Globus pallidus (tissue), 1 donor: ENCODE measurements around the gene DHX8.
"Not testable (repeated sequence)": the region's sequence is repeated elsewhere in the genome, so short reads cannot be mapped to it uniquely, and the experiment has no call there.

ENCODE experiments used
- DNase-seq: peaks from one replicate; pipeline ENCODE4 v3.0.0-alpha.2; 2015; ENCODE audit warnings: low spot score

Gene DHX8

GRCh38 chr17:43461185-43461584 is 22.6 kb upstream of the DHX8 start:
- no peak for DNase-seq

- DNase-seq = not testable (repeated sequence)
These were observed 21.2 kb upstream of the DHX8 start for GRCh38 chr17:43462569-43462968.

- no peak for DNase-seq
These were observed 20.5 kb upstream of the DHX8 start for GRCh38 chr17:43463241-43463640.

GRCh38 chr17:43464046-43464445 is 19.7 kb upstream of the DHX8 start:
- DNase-seq = no peak

- DNase-seq = no peak
These were observed 18.7 kb upstream of the DHX8 start for GRCh38 chr17:43465049-43465448.

GRCh38 chr17:43467981-43468581 is 15.7 kb upstream of the DHX8 start:
- DNase-seq = no peak

- DNase-seq = no peak
These were observed 15.1 kb upstream of the DHX8 start for GRCh38 chr17:43468691-43469139.

GRCh38 chr17:43469145-43469544 is 14.6 kb upstream of the DHX8 start:
- no peak for DNase-seq

- no peak for DNase-seq
These were observed 12.1 kb upstream of the DHX8 start for GRCh38 chr17:43471585-43472160.

GRCh38 chr17:43475494-43476089 is 8.2 kb upstream of the DHX8 start:
- DNase-seq = no peak

GRCh38 chr17:43476306-43476705 is 7.5 kb upstream of the DHX8 start:
- DNase-seq = not testable (repeated sequence)

GRCh38 chr17:43477832-43478634 is 5.7 kb upstream of the DHX8 start:
- no peak for DNase-seq

GRCh38 chr17:43479948-43480347 is 3.8 kb upstream of the DHX8 start:
- DNase-seq = no peak

- DNase-seq = no peak
These were observed 1.4 kb upstream of the DHX8 start for GRCh38 chr17:43482103-43483012.

- no peak for DNase-seq
These were observed 6.8 kb downstream of the DHX8 start for GRCh38 chr17:43490621-43491020.

- DNase-seq = not testable (repeated sequence)
These were observed 25.7 kb downstream of the DHX8 start for GRCh38 chr17:43509440-43509839.

- not testable (repeated sequence) for DNase-seq
These were observed 27.4 kb downstream of the DHX8 start for GRCh38 chr17:43511199-43511598.

GRCh38 chr17:43515656-43516055 is 31.9 kb downstream of the DHX8 start:
- DNase-seq = peak; percentile 31

- DNase-seq = no peak
These were observed 33.4 kb downstream of the DHX8 start for GRCh38 chr17:43517161-43517560.

GRCh38 chr17:43517615-43518386 is 34.0 kb downstream of the DHX8 start:
- peak; percentile 72 for DNase-seq

- DNase-seq = no peak
These were observed 37.6 kb downstream of the DHX8 start for GRCh38 chr17:43521389-43521788.
